Adrenal gland (tissue), 5 donors: ENCODE results near the gene TRAPPC6A.

Experiments
- POLR2A ChIP-seq, 2 donors: fragments of 450-650 bp; IDR thresholded peaks; one replicate each; pipeline ENCODE4 v1.6.1; 2017; ENCODE audit warnings: antibody characterized with exemption in 2 of 2, mild to moderate bottlenecking in 2 of 2, moderate library complexity in 1 of 2
- TF ChIP-seq, protein P1 (sequence below), 6 experiments: fragments of 450-650 bp in 4 of 6; fragments of 200-600 bp in 2 of 6; sonication (generic) in 1 of 6; IDR thresholded peaks; 1 replicate in 5 of 6; 2 replicates in 1 of 6; pipeline versions ENCODE4 v1.5.1 to v1.8.0; 2016 to 2021; ENCODE audit warnings: antibody characterized with exemption in 6 of 6, mild to moderate bottlenecking in 2 of 6, moderate library complexity in 1 of 6
- donor health status: DM: no; HTN: no; CAD: no.

DNA sequence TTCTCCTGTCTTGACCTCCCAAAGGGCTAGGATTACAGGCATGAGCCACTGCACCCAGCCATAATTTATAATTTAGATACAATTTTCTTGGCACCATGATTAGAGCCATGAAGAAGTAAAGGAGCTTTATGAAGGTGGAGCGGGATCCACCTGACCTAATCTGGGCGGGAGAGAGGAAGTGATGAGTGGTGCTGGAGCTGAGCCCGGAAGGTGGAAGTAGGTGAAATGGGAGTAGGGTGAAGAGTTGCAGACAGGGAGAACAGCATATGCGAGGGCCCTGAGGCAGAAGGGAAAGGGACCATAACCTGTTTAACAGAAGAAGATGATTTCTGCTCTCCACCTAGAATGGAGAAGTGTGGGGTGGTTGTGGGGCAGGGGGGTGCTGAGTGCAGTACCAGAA is 4.7 kb upstream of the TRAPPC6A start:
- TF ChIP-seq, protein P1, sequence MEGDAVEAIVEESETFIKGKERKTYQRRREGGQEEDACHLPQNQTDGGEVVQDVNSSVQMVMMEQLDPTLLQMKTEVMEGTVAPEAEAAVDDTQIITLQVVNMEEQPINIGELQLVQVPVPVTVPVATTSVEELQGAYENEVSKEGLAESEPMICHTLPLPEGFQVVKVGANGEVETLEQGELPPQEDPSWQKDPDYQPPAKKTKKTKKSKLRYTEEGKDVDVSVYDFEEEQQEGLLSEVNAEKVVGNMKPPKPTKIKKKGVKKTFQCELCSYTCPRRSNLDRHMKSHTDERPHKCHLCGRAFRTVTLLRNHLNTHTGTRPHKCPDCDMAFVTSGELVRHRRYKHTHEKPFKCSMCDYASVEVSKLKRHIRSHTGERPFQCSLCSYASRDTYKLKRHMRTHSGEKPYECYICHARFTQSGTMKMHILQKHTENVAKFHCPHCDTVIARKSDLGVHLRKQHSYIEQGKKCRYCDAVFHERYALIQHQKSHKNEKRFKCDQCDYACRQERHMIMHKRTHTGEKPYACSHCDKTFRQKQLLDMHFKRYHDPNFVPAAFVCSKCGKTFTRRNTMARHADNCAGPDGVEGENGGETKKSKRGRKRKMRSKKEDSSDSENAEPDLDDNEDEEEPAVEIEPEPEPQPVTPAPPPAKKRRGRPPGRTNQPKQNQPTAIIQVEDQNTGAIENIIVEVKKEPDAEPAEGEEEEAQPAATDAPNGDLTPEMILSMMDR (IDR thresholded peaks at IDR 0.05): no peak
- TF ChIP-seq POLR2A (IDR thresholded peaks at IDR 0.05): no peak
